8988T (cell line): ENCODE data around the gene STYXL1.

Experiments
- DNase-seq: peaks from one replicate; pipeline ENCODE4 v3.0.0; 2011

The STYXL1 gene

GRCh38 chr7:75950111-75950681, 97.6 kb downstream of the STYXL1 start:
- DNase-seq = no peak

DNA sequence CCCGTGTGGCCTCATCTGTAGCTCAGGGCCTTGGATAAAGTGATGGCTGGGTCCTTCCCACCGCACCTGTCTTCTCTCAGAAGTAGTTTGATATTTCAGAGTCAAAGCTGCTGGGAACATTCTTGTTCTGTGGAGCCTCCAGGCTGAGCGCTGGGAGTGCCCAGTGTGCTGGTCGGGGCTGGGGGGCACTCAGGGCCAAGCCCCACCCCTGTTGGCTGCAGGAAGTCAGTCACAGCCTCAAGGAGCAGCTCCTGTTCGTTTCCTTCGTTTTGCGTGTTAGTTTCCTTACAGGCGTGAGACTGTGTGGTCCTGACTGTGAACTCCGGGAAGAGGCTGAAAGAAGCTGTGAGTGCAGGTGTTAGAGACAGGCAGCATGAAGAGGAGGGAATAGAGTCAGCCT, 99.6 kb downstream of the STYXL1 start:
- no peak for DNase-seq
